Caco-2 (cell line): Measurements from ENCODE around the gene LAMB2. TPM values are rescaled to one million over a fixed set of nuclear protein-coding genes. Genes with fewer than 3 reads are reported as not detected.

ENCODE experiments used
- BruUV-seq: library from RNA; stranded (reverse); fragments of 400-500 nt; replicated peaks from 2 replicates; lab custom pipeline; 2021; lab: Mats Ljungman, UMichigan
- CTCF ChIA-PET: fragments of 300-600 bp; sonication (Branson Sonifier 250); formaldehyde crosslinking; loops from one replicate; lab custom pipeline; 2022; ENCODE audit warnings: antibody characterized with exemption; lab: Charles Lee
- POLR2A ChIA-PET: fragments of 300-600 bp; sonication (Branson Sonifier 250); formaldehyde crosslinking; loops from one replicate; lab custom pipeline; 2022; ENCODE audit warnings: antibody characterized with exemption; lab: Charles Lee
- DNase-seq, 2 experiments: peaks; one replicate each; pipeline versions ENCODE4 v3.0.0 to v3.0.0-alpha.2; 2020 to 2022
- H3K27me3 ChIP-seq: replicated peaks from 2 replicates; pipeline ENCODE4 v1.6.0; 2011; ENCODE audit warnings: low read length; ENCODE audit not compliant: control insufficient read depth, insufficient read depth
- H3K36me3 ChIP-seq: 2 replicates; pipeline ENCODE4 v1.5.1; 2011; ENCODE audit warnings: low read length; ENCODE audit not compliant: control insufficient read depth, insufficient read depth
- H3K4me1 ChIP-seq: fragments of 250-450 bp; sonication (Bioruptor Pico); 2 replicates; pipeline ENCODE4 v1.5.1; 2020; ENCODE audit warnings: mild to moderate bottlenecking
- H3K4me3 ChIP-seq: 2 replicates; pipeline ENCODE4 v1.5.1; 2011; ENCODE audit warnings: low read depth, mild to moderate bottlenecking, control low read depth, low read length
- H3K9me3 ChIP-seq: fragments of 250-450 bp; sonication (Bioruptor Pico); 2 replicates; pipeline ENCODE4 v1.5.1; 2020; ENCODE audit warnings: mild to moderate bottlenecking, moderate library complexity
- H3K27ac Mint-ChIP-seq: one replicate; pipeline ENCODE4 v1.8.0; 2022; ENCODE audit warnings: mixed read lengths; ENCODE audit not compliant: unreplicated experiment
- H3K27me3 Mint-ChIP-seq: one replicate; pipeline ENCODE4 v1.8.0; 2022; ENCODE audit warnings: mixed read lengths; ENCODE audit not compliant: insufficient read depth, unreplicated experiment
- H3K36me3 Mint-ChIP-seq: one replicate; pipeline ENCODE4 v1.8.0; 2022; ENCODE audit warnings: mild to moderate bottlenecking, mixed read lengths; ENCODE audit not compliant: insufficient read depth, unreplicated experiment
- H3K4me1 Mint-ChIP-seq: one replicate; pipeline ENCODE4 v1.8.0; 2022; ENCODE audit warnings: low read depth, mixed read lengths; ENCODE audit not compliant: unreplicated experiment
- H3K4me3 Mint-ChIP-seq: one replicate; pipeline ENCODE4 v1.8.0; 2022; ENCODE audit warnings: mild to moderate bottlenecking, moderate library complexity, mixed read lengths; ENCODE audit not compliant: unreplicated experiment
- H3K9me3 Mint-ChIP-seq: one replicate; pipeline ENCODE4 v1.8.0; 2022; ENCODE audit warnings: mixed read lengths; ENCODE audit not compliant: unreplicated experiment
- CTCF ChIP-seq, 2 experiments: fragments of 200-600 bp in 1 of 2; IDR thresholded peaks; 1 replicate in 1 of 2; 2 replicates in 1 of 2; pipeline versions ENCODE4 v1.5.1 to v1.8.0; 2011 to 2022; ENCODE audit warnings: antibody characterized with exemption in 1 of 2, control low read depth in 1 of 2, inconsistent platforms in 1 of 2, low read depth in 1 of 2, low read length in 1 of 2, mild to moderate bottlenecking in 1 of 2, moderate library complexity in 1 of 2; ENCODE audit not compliant: insufficient read depth in 1 of 2, severe bottlenecking in 1 of 2, unreplicated experiment in 1 of 2
- intact Hi-C: fragments of 100-400 bp; cut with micrococcal nuclease; formaldehyde crosslinking; loops from one replicate; pipeline ENCODE4 v1.10.0; 2022; ENCODE audit not compliant: unreplicated experiment
- total RNA-seq: library from RNA; stranded (reverse); gene quantifications from 2 replicates; pipeline ENCODE4 v1.2.3, GENCODE V29; 2022

The LAMB2 gene
- total RNA-seq, 1 experiment from 2014 or later: 189 TPM

DNA sequence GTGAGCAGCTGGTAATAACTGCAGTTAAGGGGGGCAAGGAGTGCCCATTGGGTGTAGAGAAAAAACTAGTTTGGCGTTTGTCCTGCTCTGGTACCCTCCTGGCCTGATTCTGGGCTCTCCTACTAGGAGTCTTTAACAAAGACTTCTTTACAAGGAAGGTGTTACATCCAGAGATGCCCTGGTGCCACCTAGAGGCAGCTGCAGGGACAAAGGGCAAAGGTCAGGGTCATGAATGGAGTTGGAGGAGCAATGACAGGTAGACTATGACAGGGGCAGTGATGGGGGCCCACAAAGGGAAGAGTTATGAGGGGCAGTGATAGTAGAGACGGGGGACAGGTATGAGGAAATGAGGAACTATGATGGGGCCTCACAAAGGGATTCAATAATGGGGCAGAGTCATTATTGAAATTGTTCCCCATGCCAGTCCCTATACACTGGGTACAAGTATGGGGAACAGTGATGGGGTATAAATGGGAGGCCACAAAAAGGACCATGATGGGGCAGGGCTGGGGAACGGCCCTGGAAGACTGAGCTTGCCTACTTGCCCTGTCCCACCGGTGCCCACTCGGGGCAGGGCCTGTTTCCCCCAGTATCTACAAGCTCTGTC, 25.4 kb upstream of the LAMB2 start:
- intact Hi-C loops: loop anchor here (1.0 to 10.0 kb wide), 4 partner anchors 25 to 170 kb away; partner anchors contain the start of genes IMPDH2, LAMB2, NDUFAF3 and QRICH1
- H3K36me3 ChIP-seq: no peaks in the 10 kb centered on the region
- no peaks in the 10 kb centered on the region for H3K4me1 ChIP-seq
- H3K27me3 ChIP-seq: no peaks in the 10 kb centered on the region
- Mint-ChIP-seq H3K27me3 (no peaks in the 10 kb centered on the region), H3K9me3 (no peaks in the 10 kb centered on the region), H3K36me3 (no peaks in the 10 kb centered on the region), H3K4me1 (no peaks in the 10 kb centered on the region), H3K27ac (peak overlapping the region; percentile 4), H3K4me3 (no peak overlapping the region)
- BruUV-seq: no TSS peak
- DNase-seq: peak; percentile 78 to 79
- ChIA-PET POLR2A (no interaction called here), CTCF (interaction anchor here (0.8 kb wide), 1 partner anchor 64 kb away, joined by 3 read pairs; the partner anchor contains the start of gene QRICH1)
- H3K4me3 ChIP-seq: no peak overlapping the region
- H3K9me3 ChIP-seq: no peaks in the 10 kb centered on the region
- TF ChIP-seq CTCF (IDR thresholded peaks at IDR 0.05; ENCODE audit: insufficient read depth in 1 of 2, low read depth in 1 of 2, low read length in 1 of 2, severe bottlenecking in 1 of 2, unreplicated experiment in 1 of 2): peak; percentile 58 to 86

DNA sequence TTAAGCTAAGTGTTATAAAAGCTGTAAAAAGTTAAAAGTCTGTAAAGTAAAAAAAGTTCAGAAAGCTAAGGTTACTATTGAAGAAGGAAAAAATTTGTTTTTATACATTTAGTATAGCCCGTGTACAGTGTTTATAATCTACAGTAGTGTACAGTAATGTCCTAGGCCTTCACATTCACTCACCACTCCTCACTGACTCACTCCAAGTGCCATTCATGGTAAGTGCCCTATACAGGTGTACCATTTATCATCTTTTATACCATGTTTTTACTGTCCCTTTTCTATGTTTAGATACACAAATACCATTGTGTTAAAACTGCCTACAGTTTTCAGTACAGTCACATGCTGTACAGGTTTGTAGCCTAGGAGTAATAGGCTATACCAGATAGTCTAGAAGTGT, 24.4 kb upstream of the LAMB2 start:
- Histone ChIP-seq H3K27me3 (no peaks in the 10 kb centered on the region), H3K4me3 (no peak overlapping the region), H3K4me1 (no peaks in the 10 kb centered on the region), H3K9me3 (no peaks in the 10 kb centered on the region), H3K36me3 (no peaks in the 10 kb centered on the region)
- H3K27me3 Mint-ChIP-seq: no peaks in the 10 kb centered on the region
- BruUV-seq: no TSS peak
- intact Hi-C loops: loop anchor here (10.0 kb wide), 1 partner anchor 132 kb away; the partner anchor contains the start of genes IMPDH2 and NDUFAF3
- DNase-seq: no peak
- no peak overlapping the region for H3K4me3 Mint-ChIP-seq
- H3K27ac Mint-ChIP-seq: no peak overlapping the region
- no peaks in the 10 kb centered on the region for H3K9me3 Mint-ChIP-seq
- no peak for TF ChIP-seq CTCF (IDR thresholded peaks at IDR 0.05; ENCODE audit: insufficient read depth in 1 of 2, low read depth in 1 of 2, low read length in 1 of 2, severe bottlenecking in 1 of 2, unreplicated experiment in 1 of 2)
- POLR2A ChIA-PET: interaction anchor here (1.1 kb wide), 1 partner anchor 150 kb away, joined by 3 read pairs; the partner anchor contains the start of gene WDR6
- H3K36me3 Mint-ChIP-seq: no peaks in the 10 kb centered on the region
- CTCF ChIA-PET: interaction anchor here (0.8 to 1.2 kb wide), 2 partner anchors 63 to 169 kb away, joined by 3 to 5 read pairs; partner anchors contain the start of gene QRICH1
- H3K4me1 Mint-ChIP-seq: no peaks in the 10 kb centered on the region

DNA sequence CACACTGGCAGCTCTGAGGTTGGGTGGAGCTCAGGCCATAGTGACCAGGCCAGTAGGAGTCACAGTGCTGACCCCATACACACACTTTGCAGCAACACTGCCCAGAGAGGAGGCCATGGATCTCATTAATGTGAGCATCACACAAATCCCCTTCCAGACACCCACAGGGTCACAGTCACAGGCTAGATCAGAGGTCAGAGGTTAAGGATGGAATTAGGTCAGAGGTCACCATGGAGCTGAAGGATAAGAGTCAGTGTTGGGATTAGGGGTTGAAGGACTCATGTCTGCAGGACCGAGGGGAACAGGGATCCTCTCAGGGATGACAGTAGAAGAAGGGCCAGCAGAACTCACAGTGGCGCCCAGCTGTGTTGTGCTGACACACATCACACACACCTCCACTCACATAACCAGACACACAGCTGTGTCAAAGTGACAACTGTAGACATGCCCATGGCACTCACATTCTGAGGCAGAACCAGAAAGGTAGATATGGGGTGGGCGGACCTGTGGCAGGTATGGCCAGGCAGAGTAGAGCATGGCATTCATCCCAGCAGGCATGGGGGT, 20.6 kb upstream of the LAMB2 start:
- no peaks in the 10 kb centered on the region for H3K4me1 ChIP-seq
- no peaks in the 10 kb centered on the region for H3K9me3 ChIP-seq
- H3K27me3 Mint-ChIP-seq: no peaks in the 10 kb centered on the region
- H3K4me3 ChIP-seq: no peak overlapping the region
- ChIA-PET POLR2A (no interaction called here), CTCF (interaction anchor here (0.7 kb wide), 1 partner anchor 302 kb away, joined by 3 read pairs; no protein-coding TSS in a partner anchor)
- no peak for DNase-seq
- no peaks in the 10 kb centered on the region for H3K36me3 ChIP-seq
- BruUV-seq: no TSS peak
- H3K27me3 ChIP-seq: no peaks in the 10 kb centered on the region
- TF ChIP-seq CTCF (IDR thresholded peaks at IDR 0.05; ENCODE audit: insufficient read depth in 1 of 2, low read depth in 1 of 2, low read length in 1 of 2, severe bottlenecking in 1 of 2, unreplicated experiment in 1 of 2): no peak
- no peaks in the 10 kb centered on the region for H3K9me3 Mint-ChIP-seq
- no peaks in the 10 kb centered on the region for H3K4me1 Mint-ChIP-seq
- no peak overlapping the region for H3K4me3 Mint-ChIP-seq
- intact Hi-C loops: loop anchor here (10.0 kb wide), 1 partner anchor 129 kb away; the partner anchor contains the start of genes IMPDH2 and NDUFAF3
- no peaks in the 10 kb centered on the region for H3K36me3 Mint-ChIP-seq
- H3K27ac Mint-ChIP-seq: no peak overlapping the region
